ENCODE measurements around the gene RPH3AL.

RPH3AL gene

DNA sequence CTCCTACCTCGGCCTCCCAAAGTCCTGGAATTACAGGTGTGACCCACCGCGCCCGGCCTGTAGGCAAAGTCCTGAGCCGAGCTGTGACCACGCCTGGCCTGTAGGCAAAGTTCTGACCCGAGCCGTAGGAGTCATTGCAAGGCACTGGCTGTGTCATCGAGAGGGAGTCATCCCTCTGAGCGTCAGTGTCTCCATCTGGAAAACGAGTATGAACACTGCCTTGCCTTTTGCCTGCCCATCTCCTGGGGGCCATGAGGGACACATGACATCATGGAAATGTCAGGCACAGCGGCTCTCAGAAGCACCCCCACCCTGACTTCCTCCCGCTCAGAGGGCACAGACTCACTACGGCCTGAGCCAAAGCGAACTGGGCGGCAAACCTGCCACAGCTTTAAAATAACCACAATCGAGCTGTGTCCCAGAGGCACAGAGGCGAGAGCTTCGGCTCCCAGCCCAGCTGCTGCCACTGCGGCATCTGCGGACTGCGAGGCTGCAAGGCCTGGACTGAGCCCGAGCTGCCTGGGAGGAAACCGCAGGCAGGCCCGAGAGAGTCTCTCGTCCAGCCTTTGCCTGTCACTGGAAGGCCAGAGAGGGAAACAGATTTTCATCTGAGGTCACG, 50.8 kb downstream of the RPH3AL start:
- DNase-seq (ENCODE audit: low read depth), result no peak

DNA sequence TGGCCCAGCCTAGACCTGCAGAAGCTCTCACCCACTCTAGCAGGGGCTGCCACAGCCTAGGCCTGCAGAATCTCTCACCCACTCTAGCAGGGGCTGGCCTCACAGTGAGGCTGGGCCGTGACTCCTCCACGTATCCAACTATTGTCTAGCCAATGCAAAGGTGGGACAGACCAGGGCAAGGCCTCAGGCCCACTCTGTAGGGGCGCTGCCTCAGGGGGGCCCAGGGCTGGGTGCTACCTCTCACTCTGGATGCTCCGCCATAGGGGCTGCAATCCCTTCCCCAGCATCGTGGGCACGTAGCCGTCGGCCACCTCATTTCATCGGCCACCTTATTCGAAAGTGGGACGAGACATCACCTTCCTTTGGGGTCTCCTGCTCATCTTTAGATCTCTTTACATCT, 51.7 kb downstream of the RPH3AL start:
- DNase-seq (ENCODE audit: low read depth), result no peak

DNA sequence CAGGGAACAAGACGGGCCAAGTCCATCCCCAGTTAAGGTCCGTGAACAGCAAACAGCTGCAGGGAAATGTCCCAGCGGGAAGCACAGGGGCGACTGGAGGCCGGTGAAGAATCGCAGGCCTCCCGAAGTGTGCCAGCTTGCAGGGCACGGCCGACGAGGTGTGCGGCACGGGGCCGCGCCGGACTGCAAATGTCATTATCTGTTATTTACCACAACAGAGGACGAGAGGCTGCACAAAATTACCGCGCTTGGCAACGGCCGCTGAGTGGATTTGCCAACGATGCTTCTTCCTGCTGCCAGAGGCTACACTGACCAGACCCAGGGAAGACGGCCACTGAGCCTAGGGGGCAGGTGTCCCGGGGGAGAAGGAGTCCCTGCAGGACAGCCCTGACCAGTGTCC, 53.1 kb downstream of the RPH3AL start:
- no peak for DNase-seq (ENCODE audit: low read depth)

- DNase-seq (ENCODE audit: low read depth), result no peak
These were observed 53.7 kb downstream of the RPH3AL start for GRCh38 chr17:298791-299450.

DNA sequence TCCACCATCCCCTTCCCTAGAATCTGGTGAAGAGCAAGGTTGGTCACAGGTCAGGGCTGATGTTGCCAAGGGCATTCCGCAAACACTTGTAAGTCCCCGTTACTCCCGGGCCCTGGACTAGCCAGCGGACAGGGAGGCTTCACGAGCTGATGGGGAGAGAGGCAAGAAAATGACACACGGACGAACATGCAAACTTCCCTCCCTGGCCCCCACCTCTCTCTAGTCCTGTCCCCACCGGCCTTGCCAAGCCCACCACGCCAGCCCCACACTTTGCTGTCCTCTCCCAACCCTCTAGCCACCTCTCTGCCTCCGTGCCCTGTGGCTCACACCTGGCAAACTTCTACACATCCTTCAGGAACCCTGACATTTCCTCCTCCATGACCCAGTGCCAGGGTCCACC, 54.8 kb downstream of the RPH3AL start:
- DNase-seq (ENCODE audit: low read depth), result no peak

DNA sequence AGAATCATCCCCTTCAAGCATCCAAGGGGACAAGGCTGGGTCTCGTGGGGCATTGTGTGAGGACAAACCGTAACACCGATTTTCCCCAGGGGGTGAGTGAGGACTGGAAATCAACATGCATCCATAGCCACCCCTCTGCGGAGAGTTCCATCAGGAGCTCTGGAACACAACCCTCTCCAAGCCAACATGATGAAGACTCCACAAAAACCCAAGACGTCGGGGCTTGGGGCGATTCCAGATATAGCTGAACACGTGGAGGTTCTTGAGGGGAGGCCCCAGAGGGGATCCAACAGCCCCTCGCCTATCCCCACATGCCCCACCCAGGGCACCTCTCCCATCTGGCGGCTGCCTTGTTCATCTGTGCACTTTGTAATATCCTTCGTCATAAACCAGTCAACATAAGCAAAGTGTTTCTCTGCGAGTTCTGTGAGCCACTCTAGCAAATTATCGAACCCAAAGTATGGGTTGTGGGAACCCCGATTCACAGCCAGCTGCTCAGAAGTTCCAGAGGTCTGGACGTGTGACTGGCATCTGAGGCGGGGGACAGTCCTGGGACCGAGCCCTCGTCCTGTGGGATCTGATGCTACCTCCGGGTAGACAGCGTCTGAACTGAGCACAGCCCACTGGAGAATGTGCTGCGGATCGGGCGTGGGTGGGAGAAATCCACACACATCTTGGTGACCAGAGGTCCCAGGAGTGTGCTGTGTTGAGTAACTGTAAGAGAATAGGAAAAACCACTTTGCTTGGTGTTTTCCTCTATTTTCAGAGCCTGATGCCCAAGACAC, 55.5 kb downstream of the RPH3AL start:
- no peak for DNase-seq (ENCODE audit: low read depth)

DNA sequence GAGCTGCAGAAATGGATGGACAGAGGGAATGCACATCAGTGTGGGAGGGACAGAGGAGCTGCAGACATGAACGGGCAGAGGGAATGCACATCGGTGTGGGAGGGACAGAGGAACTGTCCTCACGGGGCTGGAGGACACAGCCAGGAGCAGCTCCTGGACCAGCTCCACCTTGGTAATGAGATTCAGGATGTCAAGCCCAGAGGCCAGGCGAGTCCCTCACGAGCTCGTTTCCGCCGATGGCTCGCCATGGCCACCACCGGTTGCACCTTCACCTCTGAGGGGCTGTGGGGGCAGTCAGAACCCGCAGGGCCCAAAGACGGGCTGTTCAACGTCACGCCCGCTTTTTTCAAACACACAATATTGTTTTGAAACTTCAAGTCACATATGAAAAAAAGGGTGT, 56.2 kb downstream of the RPH3AL start:
- DNase-seq (ENCODE audit: low read depth), result no peak

DNA sequence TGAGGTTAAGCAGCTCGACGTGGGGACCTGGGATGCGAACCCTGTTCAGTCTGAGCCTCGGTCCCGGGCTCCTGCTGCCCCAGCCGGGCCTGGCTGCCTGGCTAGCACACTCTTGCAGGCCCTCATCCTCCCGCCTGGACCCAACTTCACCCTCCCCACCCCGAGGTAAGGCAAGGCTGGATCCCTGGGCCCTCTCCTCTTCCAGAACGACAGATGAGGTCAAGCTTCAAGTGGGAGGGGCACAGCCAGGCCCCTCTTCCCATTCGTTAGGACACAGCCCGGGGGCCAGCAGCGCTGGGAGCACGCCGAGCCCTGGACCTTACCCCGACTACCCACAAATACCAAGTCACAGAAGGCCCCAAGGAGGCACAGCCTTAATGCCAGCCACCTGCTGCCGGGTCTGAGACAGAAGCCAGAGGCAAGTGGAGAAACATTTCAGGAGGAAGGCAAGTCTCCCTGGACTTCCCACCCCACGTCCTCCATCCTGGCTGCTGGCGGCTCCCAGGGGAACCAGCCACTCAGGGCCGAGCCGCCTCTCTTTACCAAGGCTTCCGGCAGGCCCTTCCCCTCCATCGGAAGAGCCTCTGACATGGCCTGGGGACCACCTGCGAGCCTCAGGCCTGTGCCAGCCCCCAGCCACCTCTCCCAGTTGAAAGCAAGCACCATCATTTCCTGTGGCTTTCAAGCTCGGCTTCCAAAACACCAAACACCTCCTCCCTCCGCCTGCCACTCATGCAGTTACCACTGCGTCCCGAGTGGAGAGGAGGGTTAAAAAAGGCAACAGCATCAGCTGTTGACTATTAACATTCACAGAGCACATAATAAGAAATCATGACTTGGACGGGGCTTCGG, 59.9 kb downstream of the RPH3AL start:
- no peak for DNase-seq (ENCODE audit: low read depth)

- DNase-seq (ENCODE audit: low read depth), result no peak
These were observed 60.6 kb downstream of the RPH3AL start for GRCh38 chr17:292016-292415.

GRCh38 chr17:291587-291986, 61.0 kb downstream of the RPH3AL start:
- no peak for DNase-seq (ENCODE audit: low read depth)

GRCh38 chr17:290626-291025, 62.0 kb downstream of the RPH3AL start:
- no peak for DNase-seq (ENCODE audit: low read depth)

DNA sequence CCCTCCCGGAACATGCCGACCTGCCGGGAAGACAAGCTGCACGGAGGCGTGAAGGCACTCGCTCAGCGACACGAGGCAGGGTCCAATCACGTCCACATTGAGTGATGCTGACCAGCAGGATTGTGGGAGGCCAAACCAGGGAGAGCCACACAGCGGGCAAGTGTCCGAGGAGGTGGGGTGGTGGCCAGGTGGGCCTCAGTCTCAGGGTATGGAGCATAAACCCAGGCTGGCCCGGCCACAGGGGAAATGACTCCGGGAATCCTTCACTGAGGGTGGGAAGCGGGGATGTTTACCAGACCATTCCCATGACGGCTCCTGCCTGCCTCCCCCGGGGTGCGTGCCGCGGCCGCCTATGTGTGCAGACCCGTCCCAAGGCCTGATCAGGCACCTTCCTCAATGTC, 62.5 kb downstream of the RPH3AL start:
- no peak for DNase-seq (ENCODE audit: low read depth)

DNA sequence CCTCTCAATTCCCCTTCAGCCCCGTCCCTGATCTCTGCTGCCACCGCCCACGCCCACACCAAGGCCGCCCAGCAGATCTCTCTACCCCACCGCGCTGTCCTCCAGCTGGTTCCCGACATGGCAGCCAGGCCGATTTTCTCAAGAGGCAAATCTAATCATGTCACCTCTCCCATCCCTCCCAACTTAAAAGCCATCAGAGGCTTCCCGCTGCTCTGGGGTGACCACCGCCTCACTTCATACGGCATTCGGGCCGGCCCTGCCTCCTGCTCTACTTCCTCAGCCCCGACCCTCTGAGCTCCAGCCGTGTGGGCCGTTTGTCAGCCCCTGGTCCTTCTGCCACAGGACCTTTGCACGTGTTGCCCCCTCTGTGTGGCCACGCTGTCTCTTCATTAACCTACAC, 63.2 kb downstream of the RPH3AL start:
- no peak for DNase-seq (ENCODE audit: low read depth)

- no peak for DNase-seq (ENCODE audit: low read depth)
These were observed 63.7 kb downstream of the RPH3AL start for GRCh38 chr17:288802-289356.

DNA sequence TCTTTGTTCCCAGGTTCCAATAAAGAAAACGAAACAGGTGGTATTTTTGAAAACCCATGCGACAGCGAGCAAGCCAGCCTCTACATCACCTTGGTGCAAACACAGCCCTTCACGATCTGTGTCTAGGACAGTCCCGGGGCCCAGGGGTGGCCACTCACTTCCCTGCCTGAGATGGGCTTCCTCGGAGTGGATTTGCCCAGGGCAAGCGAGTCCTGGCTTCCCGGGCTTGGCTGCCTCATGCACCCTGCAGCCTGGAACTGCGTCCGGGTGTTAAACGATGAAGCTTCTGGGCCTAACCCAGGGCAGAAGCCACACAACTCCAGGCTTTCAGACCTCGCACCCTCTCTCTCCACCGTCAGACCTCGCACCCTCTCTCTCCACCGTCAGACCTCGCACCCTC, 66.0 kb downstream of the RPH3AL start:
- DNase-seq (ENCODE audit: low read depth), result no peak

GRCh38 chr17:285751-286422, 66.7 kb downstream of the RPH3AL start:
- no peak for DNase-seq (ENCODE audit: low read depth)

GRCh38 chr17:284676-285355, 67.8 kb downstream of the RPH3AL start:
- no peak for DNase-seq (ENCODE audit: low read depth)

DNA sequence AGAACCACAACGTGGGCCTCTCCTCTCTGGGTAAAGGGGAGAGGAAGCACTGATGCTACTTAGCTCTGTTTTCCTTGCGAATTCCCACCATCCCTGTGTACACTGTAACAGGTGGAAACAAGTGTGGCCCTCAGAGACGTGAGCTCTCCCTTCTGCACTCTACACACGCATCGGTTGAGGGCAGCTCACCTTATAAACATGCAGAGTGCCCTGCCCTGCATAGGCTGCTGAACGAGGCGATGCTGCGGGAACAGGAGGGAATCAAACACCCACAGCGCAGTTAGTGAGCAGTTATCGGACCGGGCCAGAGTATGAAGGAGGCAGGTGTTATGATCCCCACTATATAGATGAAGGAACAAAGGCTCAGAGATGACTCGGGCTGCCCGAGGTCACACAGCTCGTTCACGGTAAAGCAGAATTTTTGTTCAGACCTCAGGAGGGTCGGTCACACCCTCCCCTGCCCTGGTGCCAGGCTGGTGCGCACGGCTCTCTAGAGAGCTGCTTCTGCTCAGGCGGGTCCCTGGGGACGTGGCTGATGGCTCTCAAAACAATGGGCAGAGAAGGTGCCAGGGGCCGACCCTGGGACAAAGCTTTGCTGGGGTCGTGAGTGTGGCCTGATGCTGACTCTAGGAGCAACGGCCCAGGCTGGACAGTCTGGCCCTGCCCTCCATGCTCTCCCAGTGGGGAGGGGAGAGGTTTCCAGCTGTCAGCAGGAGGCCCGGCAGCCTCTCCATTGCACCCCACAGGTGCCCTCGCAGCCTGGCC, 68.5 kb downstream of the RPH3AL start:
- no peak for DNase-seq (ENCODE audit: low read depth)

DNA sequence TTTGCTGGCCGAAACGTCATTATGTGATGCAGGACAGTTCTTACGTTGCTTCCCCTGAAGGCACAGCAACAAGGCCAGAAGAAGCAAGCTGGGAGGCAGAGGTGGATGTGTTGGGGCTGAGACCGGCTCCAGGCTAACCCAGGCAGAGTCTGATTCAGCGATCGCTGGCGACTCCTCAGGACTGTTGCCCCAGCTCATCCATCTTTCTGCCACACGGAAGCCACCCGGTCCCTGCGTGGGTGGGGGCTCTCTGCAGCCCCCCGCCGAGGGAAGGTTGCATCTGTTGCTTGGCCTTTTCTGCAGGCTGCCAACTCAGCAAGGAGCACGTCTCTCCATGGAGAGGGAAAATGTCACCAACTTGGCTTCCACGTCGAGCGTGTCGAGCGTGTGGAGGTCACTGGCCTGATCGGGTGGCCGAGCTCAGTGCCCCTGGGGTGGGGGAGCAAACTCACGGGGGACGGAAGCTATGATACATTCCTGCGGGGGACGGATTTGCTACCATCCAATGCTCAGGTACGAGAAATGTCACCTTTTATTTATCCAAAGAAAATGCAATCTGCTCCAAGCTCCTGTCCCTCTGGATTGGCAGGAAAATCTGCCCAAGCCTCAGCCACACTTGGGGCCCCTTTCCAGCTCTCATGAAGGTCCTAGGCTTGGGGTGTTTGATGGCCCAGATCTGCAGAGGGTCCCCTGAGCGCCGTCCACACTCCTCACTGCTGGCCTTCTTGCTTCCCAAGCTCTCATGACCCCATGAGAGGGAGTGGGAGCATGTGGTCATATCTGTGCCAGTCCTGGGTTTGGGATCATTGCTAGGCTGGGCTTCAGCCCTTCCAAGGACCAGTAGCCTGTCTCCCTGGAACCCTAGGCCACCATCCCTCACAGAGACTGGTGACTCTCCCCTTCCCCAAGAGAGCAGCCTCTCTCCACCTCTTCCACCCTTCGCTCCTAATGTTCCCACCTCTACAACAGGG, 69.4 kb downstream of the RPH3AL start:
- DNase-seq (ENCODE audit: low read depth), result no peak

Measured in amniotic epithelial cell (primary cell).